Measurements from ENCODE around the gene UVRAG. TPM values are rescaled to one million over a fixed set of nuclear protein-coding genes. Genes with fewer than 3 reads are reported as not detected.

The UVRAG gene
- total and polyA plus RNA-seq, 5 experiments from 2014 or later, result 8.9 to 22.3 (median 12.6) TPM

DNA sequence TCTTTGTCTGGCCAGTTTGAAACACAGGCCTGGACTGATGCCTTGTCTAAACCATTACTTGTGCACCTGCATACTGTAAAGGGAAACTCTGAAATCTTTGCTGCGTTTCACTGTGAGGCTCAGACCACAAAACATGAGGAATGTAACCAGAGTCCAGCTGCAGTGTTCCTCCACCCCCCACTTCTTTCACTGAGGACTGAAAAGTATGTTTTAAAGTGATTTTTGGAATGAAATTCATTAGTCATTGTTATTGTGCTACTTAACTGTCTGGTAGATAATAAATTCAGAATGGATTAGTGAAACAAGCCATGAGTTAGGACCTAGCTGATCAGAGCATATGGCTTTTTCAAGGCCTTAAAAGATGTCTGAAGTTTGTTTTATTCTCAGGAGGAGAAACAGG is 210.1 kb downstream of the UVRAG start:
- H3K27ac Mint-ChIP-seq, result no peak overlapping the region
- POLR2A ChIA-PET, result no interaction called here
- no peaks in the 10 kb centered on the region for H3K27me3 Mint-ChIP-seq
- H3K4me3 Mint-ChIP-seq, result no peak overlapping the region
- DNase-seq (no peak), ATAC-seq (no peak)
- peaks cover 23 to 63% (median 26%) of the 10 kb centered on the region in 3 donors for H3K36me3 Mint-ChIP-seq
- peaks cover 2 to 13% (median 6%) of the 10 kb centered on the region in 4 donors for H3K4me1 Mint-ChIP-seq
- H3K9me3 Mint-ChIP-seq, result no peaks in the 10 kb centered on the region

GRCh38 chr11:76025817-76026216 is 210.8 kb downstream of the UVRAG start:
- H3K4me3 Mint-ChIP-seq, result no peak overlapping the region
- H3K4me1 Mint-ChIP-seq, result peaks cover 2 to 13% (median 5%) of the 10 kb centered on the region in 4 donors

GRCh38 chr11:76026281-76026680 is 211.3 kb downstream of the UVRAG start:
- H3K27me3 Mint-ChIP-seq, result no peaks in the 10 kb centered on the region
- ATAC-seq (no peak), DNase-seq (no peak)
- H3K4me3 Mint-ChIP-seq, result no peak overlapping the region
- H3K27ac Mint-ChIP-seq, result no peak overlapping the region
- POLR2A ChIA-PET, result no interaction called here
- H3K36me3 Mint-ChIP-seq, result peaks cover 28 to 61% (median 31%) of the 10 kb centered on the region in 3 donors
- H3K4me1 Mint-ChIP-seq, result peaks cover 1 to 10% (median 4%) of the 10 kb centered on the region in 4 donors
- H3K9me3 Mint-ChIP-seq, result no peaks in the 10 kb centered on the region

More at GRCh38 chr11:76025817-76026216, 210.8 kb downstream of the UVRAG start:
- Mint-ChIP-seq H3K27ac (no peak overlapping the region), H3K36me3 (peaks cover 26 to 61% (median 31%) of the 10 kb centered on the region in 3 donors), H3K27me3 (no peaks in the 10 kb centered on the region), H3K9me3 (no peaks in the 10 kb centered on the region)
- POLR2A ChIA-PET, result no interaction called here
- DNase-seq (no peak), ATAC-seq (no peak)

DNA sequence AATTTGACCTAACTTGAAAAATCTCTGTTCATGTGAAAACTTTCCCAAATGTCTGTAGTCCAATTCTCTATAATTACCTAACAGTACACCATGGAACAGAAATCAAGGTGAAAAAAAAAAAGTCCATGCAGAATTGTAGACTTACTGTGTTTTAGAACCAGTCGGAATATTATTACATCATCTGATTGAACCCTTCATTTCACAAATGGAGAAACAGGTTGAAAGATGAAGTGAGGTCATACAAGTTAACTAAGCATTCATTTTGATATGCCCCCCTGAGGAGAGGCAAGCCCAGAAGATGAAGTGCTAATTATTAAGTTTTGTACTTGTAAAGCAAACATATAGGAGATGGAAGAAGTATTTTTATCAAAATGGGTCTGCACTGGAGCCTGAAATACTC is 211.9 kb downstream of the UVRAG start:
- no peaks in the 10 kb centered on the region for H3K9me3 Mint-ChIP-seq
- POLR2A ChIA-PET, result no interaction called here
- H3K4me1 Mint-ChIP-seq, result peaks cover 0 to 6% (median 4%) of the 10 kb centered on the region in 4 donors
- ATAC-seq (no peak), DNase-seq (no peak)
- H3K27ac Mint-ChIP-seq, result no peak overlapping the region
- H3K4me3 Mint-ChIP-seq, result no peak overlapping the region
- H3K36me3 Mint-ChIP-seq, result peaks cover 28 to 56% (median 28%) of the 10 kb centered on the region in 3 donors
- H3K27me3 Mint-ChIP-seq, result no peaks in the 10 kb centered on the region

DNA sequence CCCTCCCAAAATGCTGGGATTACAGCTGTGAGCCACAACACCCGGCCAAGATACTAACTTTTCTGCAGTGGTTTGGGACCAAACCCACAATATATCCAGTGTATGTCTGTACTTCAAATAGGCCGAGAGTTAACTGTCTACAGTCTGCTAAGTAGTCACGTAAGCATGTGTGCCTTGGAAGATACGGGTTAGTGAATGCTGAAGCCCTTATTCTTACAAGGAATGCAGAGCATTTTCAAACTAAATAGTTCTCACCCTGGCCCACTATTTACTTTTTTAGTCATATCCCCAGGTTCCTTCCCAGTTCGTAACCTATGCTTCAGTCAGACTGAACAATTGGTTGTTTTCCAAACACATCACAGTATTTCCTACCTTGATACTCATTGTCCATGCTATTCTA is 215.3 kb downstream of the UVRAG start:
- POLR2A ChIA-PET, result no interaction called here
- Mint-ChIP-seq H3K4me1 (peaks cover 0 to 6% (median 2%) of the 10 kb centered on the region in 4 donors), H3K27me3 (no peaks in the 10 kb centered on the region), H3K27ac (no peak overlapping the region), H3K4me3 (no peak overlapping the region), H3K36me3 (peaks cover 28 to 33% (median 28%) of the 10 kb centered on the region in 3 donors), H3K9me3 (no peaks in the 10 kb centered on the region)
- ATAC-seq (no peak), DNase-seq (no peak)

DNA sequence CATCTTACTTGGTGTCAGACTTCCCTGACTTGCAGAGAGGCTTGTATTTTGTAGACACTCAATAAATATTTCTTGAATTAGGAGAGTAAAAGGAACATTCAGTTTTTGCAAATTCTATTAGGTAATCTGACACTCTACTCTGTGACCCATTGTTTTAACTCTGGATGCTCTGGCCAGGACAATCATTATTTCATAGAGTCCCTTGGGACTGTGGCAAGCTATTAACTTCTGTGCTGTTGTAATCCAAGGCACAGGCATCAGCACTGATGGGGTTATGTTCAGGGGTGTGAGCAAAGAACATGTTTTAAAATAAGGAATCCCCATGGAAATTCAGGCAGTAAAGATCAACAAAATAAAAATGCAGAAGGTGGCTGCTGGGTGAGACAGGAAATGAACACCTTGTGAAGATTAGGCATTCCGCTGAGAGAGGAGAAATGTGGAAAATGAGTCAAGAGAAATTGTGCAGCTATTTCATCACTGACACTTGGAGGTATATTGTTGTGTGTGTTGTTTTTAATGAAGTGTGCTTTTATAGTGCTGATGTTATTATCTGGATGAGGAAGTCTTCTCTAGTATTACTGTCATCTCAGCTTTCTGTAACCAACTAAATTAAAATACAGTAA is 216.1 kb downstream of the UVRAG start:
- no peak for DNase-seq
- peaks cover 0 to 6% (median 2%) of the 10 kb centered on the region in 4 donors for H3K4me1 Mint-ChIP-seq
- peaks cover 28 to 33% (median 28%) of the 10 kb centered on the region in 3 donors for H3K36me3 Mint-ChIP-seq
- POLR2A ChIA-PET, result no interaction called here
- no peak overlapping the region for H3K4me3 Mint-ChIP-seq
- no peak for ATAC-seq
- no peaks in the 10 kb centered on the region for H3K27me3 Mint-ChIP-seq
- no peaks in the 10 kb centered on the region for H3K9me3 Mint-ChIP-seq
- no peak overlapping the region for H3K27ac Mint-ChIP-seq

DNA sequence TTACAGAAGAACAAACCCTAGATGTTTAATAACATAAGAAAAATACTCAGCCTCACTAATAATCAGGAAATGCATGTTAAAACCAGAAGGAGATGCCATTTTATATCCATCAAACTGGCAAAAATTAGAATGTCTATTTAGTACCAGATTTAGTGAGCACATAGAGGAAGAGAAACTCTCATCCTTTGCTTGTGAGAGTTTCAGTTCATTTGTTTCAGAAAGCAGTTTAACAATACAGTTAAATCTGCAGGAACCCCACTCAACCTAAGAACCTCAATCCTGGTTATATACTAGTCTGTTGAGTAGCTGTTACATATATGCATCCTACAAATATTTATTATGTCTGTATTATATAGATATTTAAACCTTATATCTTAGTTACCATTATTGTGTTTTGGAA is 218.7 kb downstream of the UVRAG start:
- POLR2A ChIA-PET, result no interaction called here
- ATAC-seq, result no peak
- Mint-ChIP-seq H3K9me3 (no peaks in the 10 kb centered on the region), H3K27me3 (no peaks in the 10 kb centered on the region), H3K36me3 (peaks cover 10 to 24% (median 22%) of the 10 kb centered on the region in 3 donors), H3K4me1 (peaks cover 0 to 2% (median under 1%) of the 10 kb centered on the region in 4 donors), H3K27ac (no peak overlapping the region), H3K4me3 (no peak overlapping the region)
- DNase-seq, result no peak

DNA sequence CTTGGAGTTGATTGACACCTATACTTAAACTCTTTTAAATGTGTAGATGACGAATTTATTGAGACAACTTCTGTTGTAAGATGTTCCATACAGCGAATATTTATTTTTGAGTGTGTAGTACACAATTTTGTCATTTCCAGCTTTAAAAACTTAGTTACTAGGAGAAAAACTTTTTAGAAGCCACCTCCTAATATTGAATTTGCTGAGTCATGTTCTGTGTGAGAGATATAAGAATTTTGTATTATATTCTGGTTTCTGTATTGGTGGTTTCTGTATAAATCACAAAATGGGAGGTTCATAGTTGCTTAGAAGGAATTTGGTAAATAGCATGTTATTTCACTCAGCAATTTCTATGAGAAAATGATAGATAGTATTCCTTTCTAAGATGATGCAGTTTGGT is 220.0 kb downstream of the UVRAG start:
- no peak for DNase-seq
- Mint-ChIP-seq H3K9me3 (no peaks in the 10 kb centered on the region), H3K4me3 (no peak overlapping the region), H3K27me3 (no peaks in the 10 kb centered on the region), H3K27ac (no peak overlapping the region), H3K4me1 (peaks cover 0 to 1% (median 0%) of the 10 kb centered on the region in 4 donors), H3K36me3 (peaks cover 10 to 18% (median 13%) of the 10 kb centered on the region in 3 donors)
- no peak for ATAC-seq
- POLR2A ChIA-PET, result no interaction called here

- H3K4me1 Mint-ChIP-seq, result peaks cover 0 to under 1% (median 0%) of the 10 kb centered on the region in 4 donors
- POLR2A ChIA-PET, result no interaction called here
- ATAC-seq, result no peak
Observed at GRCh38 chr11:76038608-76039007, 223.6 kb downstream of the UVRAG start.

GRCh38 chr11:76041208-76041607 is 226.2 kb downstream of the UVRAG start:
- DNase-seq (no peak), ATAC-seq (no peak)
- H3K4me3 Mint-ChIP-seq, result no peak overlapping the region
- no peaks in the 10 kb centered on the region for H3K4me1 Mint-ChIP-seq
- H3K27ac Mint-ChIP-seq, result no peak overlapping the region
- POLR2A ChIA-PET, result no interaction called here
- no peaks in the 10 kb centered on the region for H3K27me3 Mint-ChIP-seq
- H3K36me3 Mint-ChIP-seq, result peaks cover 11 to 45% (median 21%) of the 10 kb centered on the region in 3 donors
- H3K9me3 Mint-ChIP-seq, result peaks cover 2 to 16% (median 7%) of the 10 kb centered on the region in 9 donors

More at GRCh38 chr11:76038608-76039007, 223.6 kb downstream of the UVRAG start:
- H3K27ac Mint-ChIP-seq, result no peak overlapping the region
- H3K9me3 Mint-ChIP-seq, result no peaks in the 10 kb centered on the region
- peaks cover 0 to 23% (median 16%) of the 10 kb centered on the region in 3 donors for H3K36me3 Mint-ChIP-seq
- no peak for DNase-seq
- H3K4me3 Mint-ChIP-seq, result no peak overlapping the region
- no peaks in the 10 kb centered on the region for H3K27me3 Mint-ChIP-seq

DNA sequence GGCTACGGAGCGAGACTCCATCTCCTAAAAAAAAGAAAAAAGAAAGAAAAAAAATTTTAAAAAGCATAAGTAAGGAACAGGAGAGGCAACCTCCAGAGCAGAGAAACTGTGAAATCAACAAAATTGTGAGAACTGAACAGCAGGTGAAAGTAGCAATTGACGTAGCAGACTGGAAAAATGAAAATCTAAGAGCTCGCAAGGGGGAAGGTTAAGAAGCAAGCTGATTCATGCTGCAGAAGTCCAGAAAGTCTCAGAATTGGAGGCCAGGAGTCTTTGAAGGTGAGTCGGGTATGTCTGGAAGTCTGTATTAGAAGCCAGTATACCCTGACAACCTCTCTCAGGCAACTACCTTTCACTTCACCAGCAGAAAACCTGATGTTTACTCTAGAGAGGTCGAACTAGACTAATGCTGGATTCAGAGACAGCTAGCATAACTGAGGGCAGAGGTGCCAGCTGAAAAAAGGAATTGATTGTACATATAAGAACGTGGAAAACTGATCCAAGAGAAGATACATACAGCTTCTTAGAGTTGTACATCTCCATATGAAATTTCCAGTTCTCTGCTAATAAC is 229.8 kb downstream of the UVRAG start:
- H3K36me3 Mint-ChIP-seq, result peaks cover 42 to 70% (median 47%) of the 10 kb centered on the region in 3 donors
- H3K27ac Mint-ChIP-seq, result no peak overlapping the region

DNA sequence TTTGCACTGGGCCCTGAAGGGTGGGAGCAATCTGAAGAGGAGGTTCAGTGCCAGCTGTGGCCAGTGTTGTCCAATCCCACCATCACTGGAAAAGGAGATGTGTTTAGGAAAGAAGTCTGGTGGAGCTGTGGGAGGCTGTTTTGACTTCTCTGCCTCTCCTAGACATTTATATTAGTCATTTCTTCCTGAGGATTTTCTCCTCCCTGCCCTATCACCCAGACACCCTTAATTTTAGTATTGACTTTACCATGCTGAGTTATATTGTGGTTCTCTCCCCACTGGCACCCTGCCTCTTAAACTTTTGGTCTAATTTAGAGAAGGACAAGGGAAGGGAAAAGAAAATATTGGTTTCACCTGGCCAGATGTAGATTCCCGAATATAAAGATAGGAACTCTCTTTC is 232.2 kb downstream of the UVRAG start:
- ATAC-seq, result no peak
- DNase-seq, result no peak
- POLR2A ChIA-PET, result no interaction called here
- Mint-ChIP-seq H3K36me3 (peaks cover 37 to 73% (median 55%) of the 10 kb centered on the region in 3 donors), H3K27me3 (no peaks in the 10 kb centered on the region), H3K27ac (no peak overlapping the region), H3K9me3 (peaks cover 13 to 56% (median 23%) of the 10 kb centered on the region in 9 donors), H3K4me1 (peaks cover 0 to 6% (median 0%) of the 10 kb centered on the region in 4 donors), H3K4me3 (no peak overlapping the region)

More for the DNA sequence above, 229.8 kb downstream of the UVRAG start:
- DNase-seq, result no peak
- H3K4me1 Mint-ChIP-seq, result no peaks in the 10 kb centered on the region
- peaks cover 13 to 52% (median 23%) of the 10 kb centered on the region in 9 donors for H3K9me3 Mint-ChIP-seq
- no peak overlapping the region for H3K4me3 Mint-ChIP-seq
- no peaks in the 10 kb centered on the region for H3K27me3 Mint-ChIP-seq
- ATAC-seq, result no peak
- POLR2A ChIA-PET, result no interaction called here

GRCh38 chr11:76047766-76048165 is 232.8 kb downstream of the UVRAG start:
- no peak overlapping the region for H3K27ac Mint-ChIP-seq
- no peak overlapping the region for H3K4me3 Mint-ChIP-seq
- DNase-seq, result no peak
- H3K36me3 Mint-ChIP-seq, result peaks cover 40 to 74% (median 55%) of the 10 kb centered on the region in 3 donors
- H3K27me3 Mint-ChIP-seq, result no peaks in the 10 kb centered on the region
- peaks cover 13 to 56% (median 23%) of the 10 kb centered on the region in 9 donors for H3K9me3 Mint-ChIP-seq
- no peak for ATAC-seq
- POLR2A ChIA-PET, result no interaction called here
- H3K4me1 Mint-ChIP-seq, result peaks cover 0 to 8% (median 0%) of the 10 kb centered on the region in 4 donors
